C1 segment of cervical spinal cord (tissue), 14 donors: ENCODE data around the gene MAGEB10.
"Not testable (repeated sequence)": the region's sequence is repeated elsewhere in the genome, so short reads cannot be mapped to it uniquely, and the experiment has no call there.

Experiments used
- DNase-seq, 14 donors: peaks; one replicate each; lab custom pipeline; 2025; lab: John Stamatoyannopoulos, UW

MAGEB10 gene

GRCh38 chrX:27807690-27808089, at the start of gene MAGEB10:
Gene MAGEB10 (plus strand): TSS chrX:27807990. CDS start chrX:27821307, 13,317 bp downstream.
- DNase-seq = no peak

GRCh38 chrX:27765718-27766117, 42.1 kb upstream of the MAGEB10 start:
- DNase-seq = no peak

- no peak for DNase-seq
Measured at GRCh38 chrX:27767387-27767786, 40.4 kb upstream of the MAGEB10 start.

GRCh38 chrX:27775984-27776383, 31.8 kb upstream of the MAGEB10 start:
- no peak for DNase-seq

- DNase-seq = no peak
Measured at GRCh38 chrX:27796640-27797257, 11.0 kb upstream of the MAGEB10 start.

- no peak for DNase-seq
Measured at GRCh38 chrX:27797575-27797974, 10.2 kb upstream of the MAGEB10 start.

- no peak for DNase-seq
Measured at GRCh38 chrX:27808226-27808625, 436 bp downstream of the MAGEB10 start.

GRCh38 chrX:27808991-27809859, 1.4 kb downstream of the MAGEB10 start:
- not testable (repeated sequence) for DNase-seq

- no peak for DNase-seq
Measured at GRCh38 chrX:27815209-27815608, 7.4 kb downstream of the MAGEB10 start.

GRCh38 chrX:27823812-27824211, 16.0 kb downstream of the MAGEB10 start:
- no peak for DNase-seq

- DNase-seq = no peak
Measured at GRCh38 chrX:27838185-27838584, 30.4 kb downstream of the MAGEB10 start.

- no peak for DNase-seq
Measured at GRCh38 chrX:27840881-27841280, 33.1 kb downstream of the MAGEB10 start.

GRCh38 chrX:27842859-27843258, 35.1 kb downstream of the MAGEB10 start:
- DNase-seq = no peak

- DNase-seq = no peak
Measured at GRCh38 chrX:27860337-27860736, 52.5 kb downstream of the MAGEB10 start.

- DNase-seq = no peak
Measured at GRCh38 chrX:27863809-27864208, 56.0 kb downstream of the MAGEB10 start.
